ENCODE data around the gene GRM5. TPM values are rescaled to one million over a fixed set of nuclear protein-coding genes. Genes with fewer than 3 reads are reported as not detected.

GRM5 gene
- total RNA-seq, 2 donors from 2014 or later = 0.33 TPM; not detected in 1

DNA sequence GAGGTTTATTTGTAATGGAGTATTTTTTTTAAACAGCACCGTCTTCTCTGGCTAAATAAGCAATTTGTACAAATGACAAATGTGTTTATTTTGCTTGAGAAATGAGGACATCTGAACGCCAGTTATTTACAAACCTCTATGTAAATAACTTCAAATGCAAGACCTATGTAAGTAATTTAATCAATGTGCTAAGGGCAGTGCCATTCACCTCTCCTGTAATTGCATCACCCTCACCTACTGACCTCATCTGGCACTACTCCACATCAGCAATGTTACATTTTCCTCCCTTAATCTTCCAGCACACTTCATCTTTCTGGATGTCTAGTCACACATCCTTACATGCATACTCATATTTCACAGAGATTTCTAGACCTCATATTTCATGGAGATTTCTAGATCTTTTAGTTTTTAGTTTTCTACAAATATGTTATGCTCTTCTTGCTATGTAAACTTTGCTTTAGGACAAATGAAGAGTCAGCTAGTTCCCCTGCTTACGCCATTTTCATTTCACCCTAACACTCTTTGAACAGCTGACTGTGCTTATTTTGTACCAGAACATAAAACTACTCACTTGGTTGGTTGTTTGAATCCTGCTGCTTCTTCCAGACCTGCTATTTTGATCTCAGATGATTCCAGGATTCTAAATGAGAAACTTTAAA, 238.6 kb downstream of the GRM5 start:
- TF ChIP-seq POLR2A (IDR thresholded peaks at IDR 0.05) = no peak
- TF ChIP-seq, protein P1, sequence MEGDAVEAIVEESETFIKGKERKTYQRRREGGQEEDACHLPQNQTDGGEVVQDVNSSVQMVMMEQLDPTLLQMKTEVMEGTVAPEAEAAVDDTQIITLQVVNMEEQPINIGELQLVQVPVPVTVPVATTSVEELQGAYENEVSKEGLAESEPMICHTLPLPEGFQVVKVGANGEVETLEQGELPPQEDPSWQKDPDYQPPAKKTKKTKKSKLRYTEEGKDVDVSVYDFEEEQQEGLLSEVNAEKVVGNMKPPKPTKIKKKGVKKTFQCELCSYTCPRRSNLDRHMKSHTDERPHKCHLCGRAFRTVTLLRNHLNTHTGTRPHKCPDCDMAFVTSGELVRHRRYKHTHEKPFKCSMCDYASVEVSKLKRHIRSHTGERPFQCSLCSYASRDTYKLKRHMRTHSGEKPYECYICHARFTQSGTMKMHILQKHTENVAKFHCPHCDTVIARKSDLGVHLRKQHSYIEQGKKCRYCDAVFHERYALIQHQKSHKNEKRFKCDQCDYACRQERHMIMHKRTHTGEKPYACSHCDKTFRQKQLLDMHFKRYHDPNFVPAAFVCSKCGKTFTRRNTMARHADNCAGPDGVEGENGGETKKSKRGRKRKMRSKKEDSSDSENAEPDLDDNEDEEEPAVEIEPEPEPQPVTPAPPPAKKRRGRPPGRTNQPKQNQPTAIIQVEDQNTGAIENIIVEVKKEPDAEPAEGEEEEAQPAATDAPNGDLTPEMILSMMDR (IDR thresholded peaks at IDR 0.05) = no peak
- H3K9me3 ChIP-seq = no peaks in the 10 kb centered on the region
- 26 to 30% methylated on average over 3 of the region's 3 CpGs for WGBS, 2 donors
- H3K27ac ChIP-seq = no peak overlapping the region
- no peaks in the 10 kb centered on the region for H3K4me1 ChIP-seq
- H3K27me3 ChIP-seq = no peaks in the 10 kb centered on the region
- no peaks in the 10 kb centered on the region for H3K36me3 ChIP-seq (replicated peaks in 1 of 2; ENCODE audit: insufficient read depth in 1 of 2, low read depth in 2 of 2)
- H3K4me3 ChIP-seq = no peak overlapping the region
- no peak for DNase-seq
- ATAC-seq = no peak
- intact Hi-C loops (cut with DNase I) = no loop called here

DNA sequence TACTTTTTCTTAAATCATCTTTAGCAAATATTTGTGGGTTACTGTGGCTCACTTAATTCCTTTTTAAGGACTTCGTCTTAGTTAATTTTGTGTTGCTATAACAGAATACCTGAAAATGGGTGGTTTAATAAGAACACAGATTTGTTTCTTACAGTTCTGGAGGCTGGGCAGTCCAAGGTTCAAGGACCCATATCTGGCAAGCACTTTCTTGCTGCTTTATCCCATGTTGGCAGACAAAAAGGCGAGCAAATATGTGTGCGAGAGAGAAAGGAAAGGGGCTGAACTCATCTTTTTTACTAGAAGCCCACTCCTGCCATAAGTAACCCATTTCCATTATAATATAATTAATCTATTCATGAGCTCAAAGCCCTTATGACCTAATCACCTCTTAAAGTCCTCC, 246.2 kb downstream of the GRM5 start:
- Histone ChIP-seq H3K36me3 (replicated peaks in 1 of 2; ENCODE audit: insufficient read depth in 1 of 2, low read depth in 2 of 2) (no peaks in the 10 kb centered on the region), H3K27ac (no peak overlapping the region), H3K9me3 (no peaks in the 10 kb centered on the region), H3K4me1 (no peaks in the 10 kb centered on the region), H3K27me3 (no peaks in the 10 kb centered on the region), H3K4me3 (no peak overlapping the region)
- intact Hi-C loops (cut with DNase I) = no loop called here
- DNase-seq (no peak), ATAC-seq (no peak)
- 53 to 67% methylated on average over 3 of the region's 3 CpGs for WGBS, 2 donors
- TF ChIP-seq, protein P1 (IDR thresholded peaks at IDR 0.05) = no peak

DNA sequence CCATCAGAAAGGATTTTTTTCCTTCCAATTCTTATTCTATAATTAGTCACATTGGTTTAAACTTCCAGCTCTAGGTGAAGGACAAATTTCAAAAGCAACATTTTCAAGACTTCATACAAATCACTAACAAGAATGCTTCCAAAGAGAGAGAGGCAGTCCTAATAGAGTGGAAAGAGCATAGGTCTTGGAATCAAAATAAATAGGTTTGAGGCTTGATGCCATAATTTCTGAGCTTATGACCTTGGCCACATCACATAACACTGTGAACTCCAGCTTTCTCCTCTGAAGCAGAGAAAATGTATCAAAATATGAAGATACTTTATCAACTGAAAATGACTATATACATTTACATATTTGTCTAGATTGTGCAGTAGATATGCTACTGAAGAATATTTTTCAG, 246.8 kb downstream of the GRM5 start:
- Histone ChIP-seq H3K4me1 (no peaks in the 10 kb centered on the region), H3K4me3 (no peak overlapping the region), H3K36me3 (replicated peaks in 1 of 2; ENCODE audit: insufficient read depth in 1 of 2, low read depth in 2 of 2) (no peaks in the 10 kb centered on the region), H3K27ac (no peak overlapping the region), H3K27me3 (no peaks in the 10 kb centered on the region), H3K9me3 (no peaks in the 10 kb centered on the region)
- intact Hi-C loops (cut with DNase I) = no loop called here
- DNase-seq = no peak
- no peak for ATAC-seq
- TF ChIP-seq, protein P1 (IDR thresholded peaks at IDR 0.05) = no peak
- no peak for TF ChIP-seq POLR2A (IDR thresholded peaks at IDR 0.05)

DNA sequence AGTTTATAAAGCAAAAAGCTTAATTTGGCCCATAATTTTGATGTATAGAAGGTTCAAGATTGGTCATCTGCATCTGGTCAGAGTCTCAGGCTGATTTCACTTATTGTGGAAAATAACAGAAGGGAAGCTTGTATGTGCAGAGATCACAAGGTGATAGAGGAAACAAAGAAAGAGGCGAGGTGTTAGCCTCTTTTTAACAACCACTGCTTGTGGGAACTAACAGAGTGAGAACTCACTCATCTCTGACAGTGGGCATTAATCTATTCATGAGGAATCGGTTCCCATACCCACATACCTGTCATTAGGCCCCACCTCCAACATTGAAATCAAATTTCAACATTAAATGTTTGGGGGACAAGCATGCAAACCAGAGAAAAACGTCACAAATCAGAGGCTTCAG, 250.3 kb downstream of the GRM5 start:
- H3K36me3 ChIP-seq (replicated peaks in 1 of 2; ENCODE audit: insufficient read depth in 1 of 2, low read depth in 2 of 2) = no peaks in the 10 kb centered on the region
- no peaks in the 10 kb centered on the region for H3K4me1 ChIP-seq
- 39 to 65% methylated on average over 2 to 3 of the region's 3 CpGs for WGBS, 2 donors
- ATAC-seq = no peak
- no peaks in the 10 kb centered on the region for H3K9me3 ChIP-seq
- H3K4me3 ChIP-seq = no peak overlapping the region
- H3K27ac ChIP-seq = no peak overlapping the region
- no peak for DNase-seq
- TF ChIP-seq, protein P1 (IDR thresholded peaks at IDR 0.05) = no peak
- no peak for TF ChIP-seq POLR2A (IDR thresholded peaks at IDR 0.05)
- no peaks in the 10 kb centered on the region for H3K27me3 ChIP-seq
- intact Hi-C loops (cut with DNase I) = no loop called here

DNA sequence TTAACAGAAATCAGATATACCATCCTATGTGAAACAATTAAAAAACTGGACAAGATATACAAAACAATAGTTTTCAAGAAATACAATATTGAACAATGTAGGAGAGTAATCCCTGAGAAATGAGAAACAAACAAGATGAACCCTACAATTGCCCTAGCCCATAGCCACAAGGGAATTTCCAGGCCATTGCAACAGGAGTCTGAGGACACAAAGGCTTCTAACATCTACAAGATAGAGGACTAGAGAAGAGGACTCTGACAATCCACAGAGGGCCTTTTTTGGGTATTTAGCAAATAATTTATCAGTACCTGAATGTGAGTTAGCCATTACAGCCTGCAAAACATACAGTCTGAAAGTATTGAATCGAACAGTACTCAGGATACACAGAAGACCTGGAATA, 251.7 kb downstream of the GRM5 start:
- TF ChIP-seq, protein P1 (IDR thresholded peaks at IDR 0.05) = no peak
- no peak for TF ChIP-seq POLR2A (IDR thresholded peaks at IDR 0.05)
- no peak for ATAC-seq
- H3K27ac ChIP-seq = no peak overlapping the region
- no peaks in the 10 kb centered on the region for H3K4me1 ChIP-seq
- 0% methylated on average over 1 of the region's 1 CpG for WGBS, 2 donors
- H3K36me3 ChIP-seq (replicated peaks in 1 of 2; ENCODE audit: insufficient read depth in 1 of 2, low read depth in 2 of 2) = no peaks in the 10 kb centered on the region
- intact Hi-C loops (cut with DNase I) = no loop called here
- no peaks in the 10 kb centered on the region for H3K9me3 ChIP-seq
- no peaks in the 10 kb centered on the region for H3K27me3 ChIP-seq
- H3K4me3 ChIP-seq = no peak overlapping the region
- no peak for DNase-seq
